HG02943 (cell line): ENCODE data around the gene CTSL.
"Not testable (repeated sequence)": the region's sequence is repeated elsewhere in the genome, so short reads cannot be mapped to it uniquely, and the experiment has no call there.

Experiments used
- ATAC-seq: cut with Tn5 transposase; IDR thresholded peaks from one replicate; pipeline ENCODE4 v1.9.1; 2021; ENCODE audit warnings: mild to moderate bottlenecking, low read depth, moderate library complexity; ENCODE audit not compliant: unreplicated experiment

Gene CTSL

DNA sequence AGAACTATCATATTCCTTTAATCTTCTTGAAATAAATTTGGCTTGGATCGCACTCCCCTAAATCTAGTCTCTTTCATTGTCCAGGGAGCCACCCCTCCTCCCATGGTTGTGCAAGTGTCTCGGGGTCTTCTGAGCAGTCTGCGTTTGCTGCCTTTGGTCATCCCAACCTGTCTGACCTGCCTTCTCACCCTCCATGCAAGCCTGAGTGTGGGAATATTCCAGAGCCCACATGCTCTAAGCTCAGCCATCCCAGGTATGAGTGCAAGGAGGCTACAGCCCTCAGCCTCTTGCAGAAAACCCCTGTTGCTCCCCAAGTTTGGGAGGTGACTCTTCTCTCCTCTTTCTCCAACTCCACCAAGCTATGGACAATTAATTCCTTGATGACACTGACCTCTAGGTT lies 7.7 kb upstream of the CTSL start:
- ATAC-seq: no peak

DNA sequence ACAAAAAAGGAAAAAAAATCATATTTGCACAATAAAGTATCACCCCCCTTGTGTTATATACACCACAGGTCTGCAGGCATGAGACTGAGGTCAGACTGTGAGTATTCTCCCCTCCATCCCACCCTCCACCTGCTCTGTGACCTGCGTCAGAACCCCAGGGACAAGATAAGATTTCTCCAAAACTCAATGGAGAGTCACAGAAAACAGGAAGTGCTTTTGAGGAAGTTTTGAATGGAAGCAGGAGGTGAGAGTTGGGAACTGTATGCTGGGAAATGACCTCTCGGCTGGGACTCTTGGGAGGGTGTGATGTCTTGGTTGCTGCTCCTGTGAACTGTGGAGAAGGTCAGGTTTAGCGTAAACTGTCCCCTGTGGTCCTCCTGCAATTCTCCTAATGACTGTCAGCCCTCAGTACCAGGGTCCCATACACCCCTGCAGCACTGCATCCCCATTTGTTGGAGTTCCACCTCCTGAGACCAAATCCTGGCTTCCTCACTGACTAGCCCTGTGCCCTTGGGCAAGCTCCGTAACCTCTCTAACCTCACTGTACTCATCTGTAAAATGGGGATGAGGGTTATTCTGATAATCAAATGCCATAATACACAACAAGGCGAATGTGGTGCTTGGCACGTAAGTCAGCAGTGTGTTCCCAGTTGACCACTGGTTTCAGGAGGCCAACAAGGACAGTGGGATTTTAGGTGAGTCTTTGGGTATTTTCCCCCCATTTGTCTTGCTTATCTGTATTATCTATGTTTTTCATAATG lies 6.9 kb upstream of the CTSL start:
- no peak for ATAC-seq

GRCh38 chr9:87720173-87720572 lies 5.7 kb upstream of the CTSL start:
- ATAC-seq: no peak

GRCh38 chr9:87722393-87723088 lies 3.4 kb upstream of the CTSL start:
- ATAC-seq: no peak

DNA sequence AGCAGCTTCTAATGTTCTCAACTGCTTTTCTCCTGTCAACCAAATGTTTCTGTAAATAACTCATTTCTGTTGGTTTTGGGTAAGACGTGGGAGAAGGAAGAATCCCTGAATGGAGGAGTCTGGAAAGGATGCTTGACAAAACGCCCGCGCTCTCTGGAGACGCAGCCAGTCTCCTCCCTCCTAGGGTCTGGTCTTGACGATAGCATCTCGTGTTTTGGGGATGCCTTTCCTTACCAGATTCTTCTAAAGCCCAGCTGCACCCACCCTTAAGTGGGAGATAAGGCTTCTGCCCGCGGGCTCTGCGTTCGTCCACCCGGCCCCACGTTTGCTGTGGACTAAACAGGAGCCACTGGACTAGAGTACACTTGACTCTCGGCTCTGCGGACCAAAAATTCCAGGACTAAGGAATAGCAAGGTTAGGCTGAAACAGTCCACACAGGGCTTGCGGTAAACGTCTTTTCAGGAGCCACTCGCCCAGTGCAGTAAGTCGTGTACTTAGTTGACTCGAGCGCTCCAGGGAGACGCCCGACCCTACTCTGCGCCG lies 491 bp upstream of the CTSL start:
- no peak for ATAC-seq

DNA sequence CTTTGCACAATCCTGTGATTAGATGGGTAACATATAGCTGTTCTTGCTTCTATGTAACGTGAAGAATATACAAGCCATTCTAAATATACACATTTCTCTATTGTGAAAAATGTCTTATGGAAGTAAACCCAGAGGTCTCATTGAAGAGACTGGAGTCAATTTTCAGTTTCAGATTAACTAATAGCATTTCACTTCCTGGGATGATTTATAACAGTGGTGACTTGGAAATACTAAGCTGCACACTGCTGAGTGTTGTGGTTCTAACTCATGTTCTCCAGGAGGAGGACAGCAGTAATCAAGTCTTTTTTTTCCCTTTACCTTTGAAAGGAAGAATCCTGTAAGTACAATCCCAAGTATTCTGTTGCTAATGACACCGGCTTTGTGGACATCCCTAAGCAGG lies 3.3 kb downstream of the CTSL start:
- ATAC-seq: no peak

DNA sequence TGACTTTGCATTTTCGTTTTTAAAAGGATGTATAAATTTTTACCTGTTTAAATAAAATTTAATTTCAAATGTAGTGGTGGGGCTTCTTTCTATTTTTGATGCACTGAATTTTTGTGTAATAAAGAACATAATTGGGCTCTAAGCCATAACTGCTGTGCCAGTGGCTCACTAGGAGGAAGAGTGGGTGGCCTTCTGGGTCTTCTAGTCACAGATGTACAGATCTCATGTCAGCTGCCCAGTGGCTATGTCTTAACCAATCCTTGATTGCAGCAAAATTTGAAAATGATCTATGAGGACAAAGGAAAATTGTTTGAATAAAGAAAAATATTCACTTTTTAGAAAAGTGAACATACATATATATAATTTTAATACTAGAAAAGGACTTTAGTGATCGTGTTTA lies 5.4 kb downstream of the CTSL start:
- ATAC-seq: no peak

DNA sequence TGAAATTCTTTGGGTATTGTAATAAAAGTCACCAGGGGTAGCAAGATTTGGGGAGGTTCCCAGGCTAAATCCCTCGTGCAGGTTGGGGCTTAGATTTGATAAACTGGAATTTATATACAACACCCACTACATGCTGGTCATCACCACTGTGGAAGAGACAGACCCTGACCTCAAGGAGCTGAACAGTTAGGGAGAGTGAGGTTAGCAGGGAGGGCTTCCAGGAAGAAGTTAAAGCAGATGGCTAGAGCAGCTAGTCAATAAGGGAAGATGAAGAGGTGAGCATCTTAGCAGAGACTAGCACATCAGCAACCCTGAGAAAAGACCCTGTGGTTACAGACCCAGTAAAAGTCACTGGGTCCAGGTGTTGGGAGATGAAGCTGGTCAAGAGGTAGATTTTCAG lies 6.4 kb downstream of the CTSL start:
- no peak for ATAC-seq

GRCh38 chr9:87732756-87733155 lies 6.8 kb downstream of the CTSL start:
- no peak for ATAC-seq

- ATAC-seq: no peak
These were observed 7.5 kb downstream of the CTSL start for GRCh38 chr9:87733273-87734052.

DNA sequence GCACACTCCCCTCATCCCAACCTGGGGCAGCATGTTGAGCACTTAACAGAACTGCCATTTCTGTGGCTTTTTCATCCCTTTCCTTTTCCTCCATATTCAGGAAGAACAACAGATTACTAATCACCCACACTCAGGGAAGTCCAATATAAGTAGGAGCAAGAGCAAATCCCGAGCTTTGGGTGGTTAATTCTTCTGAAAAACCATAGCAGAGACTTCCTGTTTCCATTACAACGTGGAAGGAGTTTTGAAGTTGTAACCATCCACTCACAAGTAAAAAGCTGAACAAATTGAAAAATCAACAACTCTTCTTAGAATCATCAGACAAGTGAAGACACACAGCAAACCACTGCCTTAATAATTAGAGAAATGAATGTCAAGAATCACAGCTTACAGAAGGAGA lies 8.2 kb downstream of the CTSL start:
- ATAC-seq: no peak

- ATAC-seq: no peak
These were observed 13.6 kb downstream of the CTSL start for GRCh38 chr9:87739546-87739945.

GRCh38 chr9:87740209-87740608 lies 14.3 kb downstream of the CTSL start:
- no peak for ATAC-seq

DNA sequence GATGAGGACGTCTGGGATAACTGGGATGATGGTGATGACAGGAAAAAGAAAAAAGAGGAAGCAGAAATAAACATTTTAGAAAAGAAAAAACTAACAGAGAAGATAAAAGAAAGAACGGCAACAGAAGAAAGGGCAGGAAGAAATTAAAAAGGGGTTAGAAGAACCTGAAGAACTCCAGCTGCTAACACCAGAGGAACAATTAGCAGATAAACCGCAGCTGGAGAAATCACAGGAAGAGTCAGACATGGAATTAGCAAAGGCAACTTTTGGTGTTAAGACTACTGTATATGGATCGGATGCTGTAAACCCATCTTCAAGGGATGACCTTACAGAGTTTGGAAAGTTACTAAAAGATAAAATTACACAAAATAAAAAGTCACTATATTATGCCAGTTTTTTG lies 15.4 kb downstream of the CTSL start:
- no peak for ATAC-seq

GRCh38 chr9:87741891-87742290 lies 16.0 kb downstream of the CTSL start:
- no peak for ATAC-seq

- no peak for ATAC-seq
These were observed 17.0 kb downstream of the CTSL start for GRCh38 chr9:87742813-87743428.

GRCh38 chr9:87744247-87744646 lies 18.3 kb downstream of the CTSL start:
- not testable (repeated sequence) for ATAC-seq

- no peak for ATAC-seq
These were observed 20.3 kb downstream of the CTSL start for GRCh38 chr9:87746186-87746585.

- no peak for ATAC-seq
These were observed 23.0 kb downstream of the CTSL start for GRCh38 chr9:87748881-87749280.

DNA sequence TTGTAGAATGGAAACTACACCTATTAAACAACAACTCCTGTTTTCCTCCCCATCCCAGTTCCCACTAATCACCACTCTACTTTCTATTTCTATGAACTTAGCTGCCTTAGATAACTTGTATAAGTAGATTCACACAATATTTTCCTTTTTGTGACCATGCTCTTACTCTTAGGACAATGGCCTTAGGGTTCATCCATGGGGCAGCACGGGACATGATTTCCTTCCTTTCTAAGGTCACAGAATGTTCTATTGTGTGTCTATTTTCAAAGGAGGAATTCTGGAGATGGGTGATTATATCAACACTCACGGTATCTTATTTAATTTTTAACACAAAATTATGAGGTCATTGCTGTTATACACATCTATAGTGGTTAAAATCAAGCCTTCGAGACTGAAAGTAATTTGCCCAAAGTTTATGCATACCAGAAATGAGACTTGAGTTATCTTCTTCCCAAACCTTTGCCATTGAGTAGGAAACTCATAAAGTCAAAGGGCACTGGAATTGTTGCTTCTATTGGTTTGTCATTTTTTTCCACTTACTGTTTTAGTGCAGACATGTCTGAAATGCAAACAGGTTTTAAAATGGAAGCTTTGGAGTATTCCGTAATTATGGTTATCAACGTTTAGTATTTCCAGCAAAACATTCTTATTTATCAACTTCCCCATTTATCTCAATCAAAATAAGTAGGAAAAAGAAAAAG lies 23.6 kb downstream of the CTSL start:
- no peak for ATAC-seq
